Spleen (tissue), 11 donors: ENCODE data around the gene TENM4. TPM values are rescaled to one million over a fixed set of nuclear protein-coding genes. Genes with fewer than 3 reads are reported as not detected.

ENCODE experiments used
- DNase-seq: peaks from one replicate; pipeline ENCODE4 v3.0.0-alpha.2; 2020
- H3K27ac ChIP-seq, 8 donors: fragments of 200-600 bp; sonication (generic) in 7 of 8; 1 replicate in 4 of 8; 2 replicates in 4 of 8; pipeline versions ENCODE4 v1.5.0 to v1.8.0; 2016 to 2021; ENCODE audit warnings: inconsistent platforms in 4 of 8, mild to moderate bottlenecking in 4 of 8, moderate library complexity in 1 of 8
- H3K27me3 ChIP-seq, 7 donors: fragments of 200-600 bp; sonication (generic) in 6 of 7; replicated peaks in 1 of 7; 1 replicate in 4 of 7; 2 replicates in 3 of 7; pipeline versions ENCODE4 v1.5.0 to v1.8.0; 2016 to 2021; ENCODE audit warnings: inconsistent platforms in 3 of 7, mild to moderate bottlenecking in 1 of 7
- H3K36me3 ChIP-seq, 6 donors: fragments of 200-600 bp; sonication (generic) in 5 of 6; 1 replicate in 4 of 6; 2 replicates in 2 of 6; pipeline versions ENCODE4 v1.5.0 to v1.8.0; 2016 to 2021; ENCODE audit warnings: inconsistent platforms in 2 of 6
- H3K4me1 ChIP-seq, 6 donors: fragments of 200-600 bp; sonication (generic) in 5 of 6; 1 replicate in 3 of 6; 2 replicates in 3 of 6; pipeline versions ENCODE4 v1.5.0 to v1.8.0; 2016 to 2021; ENCODE audit warnings: inconsistent platforms in 3 of 6
- H3K4me3 ChIP-seq, 8 donors: fragments of 200-600 bp; sonication (generic) in 7 of 8; 1 replicate in 4 of 8; 2 replicates in 4 of 8; pipeline versions ENCODE4 v1.5.0 to v1.8.0; 2016 to 2021; ENCODE audit warnings: inconsistent platforms in 4 of 8, mild to moderate bottlenecking in 4 of 8, moderate library complexity in 2 of 8
- H3K9me3 ChIP-seq, 8 donors: fragments of 200-600 bp; sonication (generic) in 7 of 8; 1 replicate in 4 of 8; 2 replicates in 4 of 8; pipeline versions ENCODE4 v1.5.0 to v1.8.0; 2016 to 2021; ENCODE audit warnings: inconsistent platforms in 4 of 8
- POLR2A ChIP-seq, 3 donors: fragments of 450-650 bp; IDR thresholded peaks; one replicate each; pipeline ENCODE4 v1.5.1; 2017; ENCODE audit warnings: antibody characterized with exemption in 3 of 3, mild to moderate bottlenecking in 1 of 3
- POLR2AphosphoS5 ChIP-seq, 3 donors: sonication (generic); formaldehyde crosslinking; IDR thresholded peaks; one replicate each; pipeline ENCODE4 v1.5.1; 2017; ENCODE audit warnings: antibody characterized with exemption in 3 of 3
- WGBS, 5 donors: extraction: QIAGEN DNeasy Blood & Tissue Kit in 3 of 5; methylation state at CpG; one replicate each; pipeline versions ENCODE4 v1.1.5 to v1.1.7; 2013 to 2018; 5-methylcytosine and 5-hydroxymethylcytosine counted together
- intact Hi-C: fragments of 100-400 bp; cut with DNase I; formaldehyde crosslinking; loops from one replicate; pipeline ENCODE4 v1.15.0; 2023; ENCODE audit warnings: low total_unique reads
- polyA plus RNA-seq, 3 donors: library from polyadenylated mRNA; stranded (reverse); fragments of 200-250 nt; gene quantifications; one replicate each; pipeline ENCODE4 v1.2.1, GENCODE V29; 2013
- total RNA-seq, 7 donors: library from RNA; depleted of rRNA in 3 of 7; stranded (reverse); fragments of >200 nt in 3 of 7; fragmentation: NEBNext Ultra II Directional in 4 of 7; extraction: Animal tissue kit (Norgen Biotek cat#: 25700) in 4 of 7; gene quantifications; one replicate each; pipeline versions ENCODE4 v1.1.0 to v1.2.1, GENCODE V29; 2016 to 2021
- TF ChIP-seq, protein P1 (sequence below), 11 experiments: fragments of 200-600 bp in 7 of 11; fragments of 450-650 bp in 4 of 11; sonication (generic) in 4 of 11; IDR thresholded peaks in 8 of 11; conservative IDR thresholded peaks in 3 of 11; 1 replicate in 7 of 11; 2 replicates in 4 of 11; pipeline versions ENCODE4 v1.4.0 to v1.8.0; 2016 to 2021; ENCODE audit warnings: antibody characterized with exemption in 11 of 11, inconsistent platforms in 4 of 11, mild to moderate bottlenecking in 1 of 11
- donor health status: healthy with polysubstance abuse.
- donor health status: DM: no; HTN: no; CAD: no; lungs with moderate emphysema.
- donor health status: DM: no; HTN: no; CAD: no.
- donor health status: Bipolar disorder and iron deficiency.
- donor health status: healthy.
- donor health status: DM: no; HTN: no; CAD: no.
- donor health status: DM: yes; HTN: yes; CAD: no.

The TENM4 gene
- total and polyA plus RNA-seq, 10 donors: 0.09 to 4.5 (median 1.2) TPM

DNA sequence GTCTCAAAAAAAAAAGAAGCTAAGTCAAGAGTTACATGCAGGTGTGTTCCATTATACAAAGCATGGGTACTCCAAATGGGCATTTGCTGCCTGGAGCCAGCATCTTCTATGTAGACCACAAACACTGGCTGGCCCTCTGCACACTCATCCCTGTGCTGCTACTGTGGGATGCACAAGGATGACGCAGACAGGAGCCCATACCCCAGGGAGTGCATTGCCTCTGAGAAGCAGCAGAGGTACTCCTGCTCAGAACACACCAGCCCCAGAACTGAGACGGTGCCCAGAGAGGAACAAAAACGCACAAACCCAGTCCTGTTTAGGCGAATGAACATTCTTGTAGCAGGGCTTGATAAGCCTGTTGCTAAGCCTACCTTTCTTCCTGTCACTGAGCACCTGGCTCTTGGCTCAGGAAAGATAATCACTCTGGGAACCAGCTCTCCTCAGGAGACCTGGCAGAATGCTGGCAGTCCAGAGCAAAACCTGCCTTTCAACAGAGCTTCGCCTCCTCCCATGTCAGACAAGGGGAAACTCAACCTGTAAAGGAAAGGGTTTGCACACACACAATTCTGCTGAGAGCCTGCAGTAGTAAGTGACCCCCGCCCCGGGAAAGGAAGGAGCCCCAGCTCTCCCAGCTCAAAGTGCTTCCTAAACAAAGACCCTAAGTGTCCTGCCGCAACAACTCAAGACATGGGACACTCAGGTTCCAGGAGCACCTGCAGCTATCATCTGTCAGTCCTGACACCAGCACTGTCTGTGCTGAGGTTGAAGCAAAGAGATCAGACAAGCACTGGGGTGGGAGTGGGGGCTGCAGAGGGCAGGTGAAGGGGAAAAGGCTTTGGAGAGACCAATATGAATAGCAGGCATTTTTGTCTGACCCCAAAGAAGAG, 145.7 kb downstream of the TENM4 start:
- DNase-seq: no peak
- Histone ChIP-seq H3K36me3 (no peaks in the 10 kb centered on the region), H3K27me3 (peaks cover 0 to 4% (median 0%) of the 10 kb centered on the region in 7 donors), H3K9me3 (no peaks in the 10 kb centered on the region), H3K4me3 (no peak overlapping the region), H3K4me1 (no peaks in the 10 kb centered on the region), H3K27ac (no peak overlapping the region)
- 74 to 83% (median 78%) methylated on average over 6 to 8 of the region's 8 CpGs for WGBS, 5 donors
- TF ChIP-seq POLR2AphosphoS5 (IDR thresholded peaks at IDR 0.05) (no peak), POLR2A (IDR thresholded peaks at IDR 0.05) (no peak)
- TF ChIP-seq, protein P1, sequence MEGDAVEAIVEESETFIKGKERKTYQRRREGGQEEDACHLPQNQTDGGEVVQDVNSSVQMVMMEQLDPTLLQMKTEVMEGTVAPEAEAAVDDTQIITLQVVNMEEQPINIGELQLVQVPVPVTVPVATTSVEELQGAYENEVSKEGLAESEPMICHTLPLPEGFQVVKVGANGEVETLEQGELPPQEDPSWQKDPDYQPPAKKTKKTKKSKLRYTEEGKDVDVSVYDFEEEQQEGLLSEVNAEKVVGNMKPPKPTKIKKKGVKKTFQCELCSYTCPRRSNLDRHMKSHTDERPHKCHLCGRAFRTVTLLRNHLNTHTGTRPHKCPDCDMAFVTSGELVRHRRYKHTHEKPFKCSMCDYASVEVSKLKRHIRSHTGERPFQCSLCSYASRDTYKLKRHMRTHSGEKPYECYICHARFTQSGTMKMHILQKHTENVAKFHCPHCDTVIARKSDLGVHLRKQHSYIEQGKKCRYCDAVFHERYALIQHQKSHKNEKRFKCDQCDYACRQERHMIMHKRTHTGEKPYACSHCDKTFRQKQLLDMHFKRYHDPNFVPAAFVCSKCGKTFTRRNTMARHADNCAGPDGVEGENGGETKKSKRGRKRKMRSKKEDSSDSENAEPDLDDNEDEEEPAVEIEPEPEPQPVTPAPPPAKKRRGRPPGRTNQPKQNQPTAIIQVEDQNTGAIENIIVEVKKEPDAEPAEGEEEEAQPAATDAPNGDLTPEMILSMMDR (IDR thresholded peaks at IDR 0.05 in 8 of 11, conservative IDR thresholded peaks at IDR 0.05 in 3 of 11): no peak
- intact Hi-C loops: no loop called here

DNA sequence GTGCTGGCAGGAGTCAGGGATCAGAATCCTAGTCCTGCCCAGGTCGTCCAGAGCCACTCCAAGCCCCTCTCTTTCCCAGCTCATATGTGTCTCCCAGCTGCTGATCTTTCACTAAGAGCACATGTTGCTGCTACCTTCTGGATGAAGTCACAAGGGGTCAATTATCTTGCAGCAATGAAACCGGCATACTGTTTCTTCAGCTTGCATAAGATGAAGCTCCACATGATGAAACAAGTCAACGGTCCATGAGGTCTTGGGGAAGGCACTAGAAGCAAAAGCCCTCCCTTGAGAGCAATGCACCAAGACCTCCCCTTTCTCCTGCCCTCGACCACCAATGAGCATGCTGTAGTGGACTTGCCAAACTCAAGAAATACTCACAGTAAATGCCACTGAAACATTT, 148.9 kb downstream of the TENM4 start:
- no peaks in the 10 kb centered on the region for H3K4me1 ChIP-seq
- DNase-seq: no peak
- peaks cover 0 to 4% (median 0%) of the 10 kb centered on the region in 7 donors for H3K27me3 ChIP-seq
- intact Hi-C loops: no loop called here
- TF ChIP-seq POLR2A (IDR thresholded peaks at IDR 0.05) (no peak), POLR2AphosphoS5 (IDR thresholded peaks at IDR 0.05) (no peak)
- TF ChIP-seq, protein P1 (IDR thresholded peaks at IDR 0.05 in 8 of 11, conservative IDR thresholded peaks at IDR 0.05 in 3 of 11): no peak
- no peaks in the 10 kb centered on the region for H3K9me3 ChIP-seq
- no peak overlapping the region for H3K4me3 ChIP-seq
- H3K27ac ChIP-seq: no peak overlapping the region
- 51 to 72% (median 64%) methylated on average over 4 of the region's 4 CpGs for WGBS, 5 donors
- H3K36me3 ChIP-seq: no peaks in the 10 kb centered on the region

DNA sequence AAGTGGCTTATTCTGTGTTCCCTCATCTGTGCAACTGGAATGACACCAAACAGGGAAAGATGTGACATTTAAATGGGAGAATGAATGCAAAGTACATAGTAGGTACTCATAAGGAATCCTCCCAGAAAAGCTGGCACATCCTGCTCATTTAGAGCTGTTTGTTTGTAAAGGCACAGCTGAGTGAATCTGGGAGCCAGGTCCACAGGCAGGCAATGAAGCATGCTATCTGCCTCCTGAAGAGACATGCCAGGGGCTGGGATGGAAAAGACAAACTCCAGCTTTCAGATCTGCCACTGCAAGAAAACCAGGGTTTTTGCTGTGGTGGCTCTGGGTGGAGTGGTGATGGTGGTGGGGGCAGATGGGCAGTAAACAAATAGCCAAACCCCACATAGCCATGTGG, 150.1 kb downstream of the TENM4 start:
- no peaks in the 10 kb centered on the region for H3K9me3 ChIP-seq
- no peak overlapping the region for H3K27ac ChIP-seq
- no peaks in the 10 kb centered on the region for H3K36me3 ChIP-seq
- no peak for TF ChIP-seq POLR2AphosphoS5 (IDR thresholded peaks at IDR 0.05)
- no peak for TF ChIP-seq POLR2A (IDR thresholded peaks at IDR 0.05)
- H3K4me1 ChIP-seq: no peaks in the 10 kb centered on the region
- H3K27me3 ChIP-seq: peaks cover 0 to 4% (median 0%) of the 10 kb centered on the region in 7 donors
- no peak for DNase-seq
- intact Hi-C loops: no loop called here
- H3K4me3 ChIP-seq: no peak overlapping the region

DNA sequence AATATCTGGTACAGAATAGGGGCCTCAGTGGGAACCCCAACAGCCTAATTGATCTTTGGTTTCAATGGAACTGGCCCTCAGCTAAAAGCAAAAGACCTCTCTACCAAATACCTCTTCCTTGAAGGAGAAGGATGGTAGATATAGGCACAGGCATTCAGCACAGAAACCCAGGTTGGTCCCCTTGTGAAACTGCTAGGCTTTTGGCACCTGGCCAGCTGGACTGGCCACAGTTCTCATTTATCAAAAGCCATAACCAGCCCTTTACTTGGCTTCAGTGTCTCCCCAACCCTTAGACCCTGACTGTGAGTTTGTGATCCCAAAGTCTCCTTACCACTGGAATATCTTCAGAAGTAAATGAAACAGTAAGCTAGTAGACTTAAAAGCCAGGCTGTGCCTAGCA, 152.9 kb downstream of the TENM4 start:
- H3K27ac ChIP-seq: no peak overlapping the region
- TF ChIP-seq, protein P1 (IDR thresholded peaks at IDR 0.05 in 8 of 11, conservative IDR thresholded peaks at IDR 0.05 in 3 of 11): no peak
- TF ChIP-seq POLR2AphosphoS5 (IDR thresholded peaks at IDR 0.05): no peak
- TF ChIP-seq POLR2A (IDR thresholded peaks at IDR 0.05): no peak
- DNase-seq: no peak
- intact Hi-C loops: no loop called here
- H3K4me1 ChIP-seq: no peaks in the 10 kb centered on the region
- H3K4me3 ChIP-seq: no peak overlapping the region
- peaks cover 0 to 4% (median 0%) of the 10 kb centered on the region in 7 donors for H3K27me3 ChIP-seq
- H3K36me3 ChIP-seq: no peaks in the 10 kb centered on the region
- H3K9me3 ChIP-seq: peaks cover 0 to 9% (median 5%) of the 10 kb centered on the region in 8 donors
